ENCODE measurements around the gene SAC3D1. TPM values are rescaled to one million over a fixed set of nuclear protein-coding genes. Genes with fewer than 3 reads are reported as not detected.
A peak's percentile ranks its signal among the peaks of the same experiment; 100 is the strongest.

SAC3D1 gene
- total RNA-seq, 1 donor from 2014 or later, result 8.7 TPM

GRCh38 chr11:65026810-65027209, 14.2 kb upstream of the SAC3D1 start:
- DNase-seq, result no peak

GRCh38 chr11:65027213-65028067, 13.6 kb upstream of the SAC3D1 start, which contains the start of gene SNX15:
Gene SNX15 (plus strand): TSS chr11:65027439. CDS start chr11:65027538, 99 bp downstream.
- DNase-seq, result peak; percentile 90

- DNase-seq, result no peak
Measured at GRCh38 chr11:65032216-65032615, 8.8 kb upstream of the SAC3D1 start.

- DNase-seq, result no peak
Measured at GRCh38 chr11:65034423-65034822, 6.6 kb upstream of the SAC3D1 start.

GRCh38 chr11:65035579-65035978, 5.4 kb upstream of the SAC3D1 start:
- no peak for DNase-seq

GRCh38 chr11:65036931-65037330, 4.1 kb upstream of the SAC3D1 start:
- DNase-seq, result peak; percentile 11

GRCh38 chr11:65040520-65040846, 527 bp upstream of the SAC3D1 start:
- DNase-seq, result no peak

GRCh38 chr11:65042891-65043290, 1.9 kb downstream of the SAC3D1 start:
- no peak for DNase-seq

- no peak for DNase-seq
Measured at GRCh38 chr11:65043881-65044501, 3.0 kb downstream of the SAC3D1 start.

- DNase-seq, result no peak
Measured at GRCh38 chr11:65045061-65045460, 4.1 kb downstream of the SAC3D1 start.

- no peak for DNase-seq
Measured at GRCh38 chr11:65045728-65046127, 4.7 kb downstream of the SAC3D1 start.

- no peak for DNase-seq
Measured at GRCh38 chr11:65047581-65048422, 6.8 kb downstream of the SAC3D1 start.

- no peak for DNase-seq
Measured at GRCh38 chr11:65051398-65051858, 10.4 kb downstream of the SAC3D1 start.

GRCh38 chr11:65053827-65054508, 13.0 kb downstream of the SAC3D1 start:
- DNase-seq, result no peak

GRCh38 chr11:65055538-65055937, 14.5 kb downstream of the SAC3D1 start:
- DNase-seq, result no peak

- no peak for DNase-seq
Measured at GRCh38 chr11:65056999-65057398, 16.0 kb downstream of the SAC3D1 start.

- no peak for DNase-seq
Measured at GRCh38 chr11:65057526-65057925, 16.5 kb downstream of the SAC3D1 start.

- no peak for DNase-seq
Measured at GRCh38 chr11:65058012-65058411, 17.0 kb downstream of the SAC3D1 start.

GRCh38 chr11:65058419-65059054, 17.5 kb downstream of the SAC3D1 start, which contains the start of gene NAALADL1:
Gene NAALADL1 (minus strand): TSS chr11:65058553. CDS start chr11:65058521, 32 bp downstream.
- DNase-seq, result no peak

- DNase-seq, result no peak
Measured at GRCh38 chr11:65059523-65059922, 18.5 kb downstream of the SAC3D1 start.
